ENCODE measurements around the gene ATP1A3. TPM values are rescaled to one million over a fixed set of nuclear protein-coding genes. Genes with fewer than 3 reads are reported as not detected.

Gene ATP1A3
- not detected for total RNA-seq

DNA sequence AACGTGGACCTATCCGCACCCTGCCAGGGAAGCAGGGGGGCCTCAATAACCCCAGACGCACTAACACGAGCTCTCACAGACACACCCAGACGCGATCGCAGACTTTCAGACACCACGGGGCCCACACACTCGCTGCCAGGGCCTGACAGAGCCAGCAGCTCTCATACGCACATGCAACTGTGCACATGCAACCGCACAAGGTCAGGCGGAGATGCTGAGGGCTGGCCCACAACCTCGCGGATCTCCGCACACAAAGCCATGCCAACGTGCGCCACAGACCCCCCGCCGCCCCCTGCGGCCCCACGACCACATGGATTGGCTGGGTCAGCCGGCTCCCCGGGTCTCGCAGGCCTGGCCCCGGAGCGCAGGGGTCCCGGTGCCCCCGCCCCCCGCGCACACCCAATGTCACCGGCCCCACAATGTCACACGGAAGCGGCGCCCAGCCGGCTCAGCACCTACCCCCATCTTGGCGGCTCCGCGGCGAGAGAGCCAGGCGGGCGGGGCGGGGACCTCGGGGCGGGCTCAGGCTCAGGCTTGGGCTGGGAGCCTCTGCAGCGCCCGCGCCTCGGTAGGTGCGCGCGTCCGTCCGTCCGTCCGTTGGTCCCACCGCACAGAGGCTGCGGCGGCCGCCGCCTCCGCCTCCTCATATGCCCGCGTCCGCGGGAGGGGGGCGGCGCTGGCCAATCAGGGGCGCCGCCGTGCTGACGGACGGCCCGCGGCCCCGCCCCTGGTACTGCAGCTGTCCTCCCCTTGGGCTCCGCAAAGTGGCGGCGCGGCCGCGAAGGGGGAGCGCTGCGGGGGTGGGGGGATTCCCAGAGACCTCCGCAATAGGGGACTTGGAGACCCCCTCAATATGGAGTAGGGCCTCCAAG is at the start of gene ATP1A3:
Gene ATP1A3, minus strand, starts transcription at position 619 of the 872 bp plus-strand sequence. Its CDS starts 154 bp downstream, at position 465.
- TF ChIP-seq, protein P1, sequence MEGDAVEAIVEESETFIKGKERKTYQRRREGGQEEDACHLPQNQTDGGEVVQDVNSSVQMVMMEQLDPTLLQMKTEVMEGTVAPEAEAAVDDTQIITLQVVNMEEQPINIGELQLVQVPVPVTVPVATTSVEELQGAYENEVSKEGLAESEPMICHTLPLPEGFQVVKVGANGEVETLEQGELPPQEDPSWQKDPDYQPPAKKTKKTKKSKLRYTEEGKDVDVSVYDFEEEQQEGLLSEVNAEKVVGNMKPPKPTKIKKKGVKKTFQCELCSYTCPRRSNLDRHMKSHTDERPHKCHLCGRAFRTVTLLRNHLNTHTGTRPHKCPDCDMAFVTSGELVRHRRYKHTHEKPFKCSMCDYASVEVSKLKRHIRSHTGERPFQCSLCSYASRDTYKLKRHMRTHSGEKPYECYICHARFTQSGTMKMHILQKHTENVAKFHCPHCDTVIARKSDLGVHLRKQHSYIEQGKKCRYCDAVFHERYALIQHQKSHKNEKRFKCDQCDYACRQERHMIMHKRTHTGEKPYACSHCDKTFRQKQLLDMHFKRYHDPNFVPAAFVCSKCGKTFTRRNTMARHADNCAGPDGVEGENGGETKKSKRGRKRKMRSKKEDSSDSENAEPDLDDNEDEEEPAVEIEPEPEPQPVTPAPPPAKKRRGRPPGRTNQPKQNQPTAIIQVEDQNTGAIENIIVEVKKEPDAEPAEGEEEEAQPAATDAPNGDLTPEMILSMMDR (IDR thresholded peaks at IDR 0.05; ENCODE audit: low read depth), result no peak

DNA sequence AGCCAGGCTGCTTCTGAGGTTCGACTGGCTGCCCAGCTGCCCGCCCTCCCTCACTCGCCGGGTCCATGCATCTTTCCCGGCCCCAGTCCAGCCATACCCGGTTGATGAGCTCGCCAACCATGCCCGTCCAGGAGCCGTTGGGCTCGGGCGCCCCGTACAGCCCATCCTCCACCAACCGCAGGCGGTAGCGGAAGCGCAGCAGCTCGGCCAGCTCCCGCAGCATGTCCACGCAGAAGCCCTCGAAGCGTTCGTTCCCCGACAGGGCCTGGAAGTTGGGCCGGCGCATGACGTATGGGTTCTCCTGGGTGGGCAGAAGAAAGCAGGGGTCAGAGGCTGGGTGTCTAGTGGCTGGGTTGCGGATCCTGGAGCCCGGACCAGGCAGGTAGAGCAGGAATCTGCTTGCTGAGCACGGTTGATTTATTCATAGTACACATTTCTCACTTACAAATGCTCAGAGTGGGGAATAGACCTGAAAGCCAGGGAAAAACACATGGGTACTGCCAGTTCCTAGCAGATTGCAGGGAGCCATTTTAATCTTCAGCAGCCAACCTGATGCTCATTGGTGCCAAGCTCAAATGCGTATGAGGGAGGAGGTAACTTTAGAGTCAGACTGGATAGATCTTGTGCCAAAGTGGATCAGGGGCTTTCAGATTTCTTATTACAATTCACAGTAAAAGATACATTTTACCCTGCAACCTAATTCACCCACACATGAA is 48.6 kb upstream of the ATP1A3 start:
- TF ChIP-seq, protein P1 (IDR thresholded peaks at IDR 0.05; ENCODE audit: low read depth), result no peak

DNA sequence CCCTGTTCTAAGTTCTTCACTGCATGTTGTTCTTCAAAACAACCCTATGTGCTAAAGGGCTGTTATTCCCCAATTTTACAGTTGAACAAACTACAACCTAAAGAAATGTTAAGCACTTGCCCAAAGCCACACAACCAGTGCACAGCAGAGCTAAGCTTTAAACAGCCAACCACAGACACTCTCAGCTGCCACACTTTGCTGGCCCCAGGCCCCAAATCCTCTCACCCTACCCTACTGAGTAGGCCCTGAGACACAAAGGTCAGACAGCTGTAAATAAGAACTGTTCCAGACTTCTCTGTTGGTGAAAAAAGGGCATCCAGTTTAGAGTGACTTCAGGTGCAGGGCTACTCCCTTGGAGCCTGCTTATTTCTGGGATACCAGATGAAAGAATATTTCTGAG is 46.0 kb upstream of the ATP1A3 start:
- TF ChIP-seq, protein P1 (IDR thresholded peaks at IDR 0.05; ENCODE audit: low read depth), result no peak

DNA sequence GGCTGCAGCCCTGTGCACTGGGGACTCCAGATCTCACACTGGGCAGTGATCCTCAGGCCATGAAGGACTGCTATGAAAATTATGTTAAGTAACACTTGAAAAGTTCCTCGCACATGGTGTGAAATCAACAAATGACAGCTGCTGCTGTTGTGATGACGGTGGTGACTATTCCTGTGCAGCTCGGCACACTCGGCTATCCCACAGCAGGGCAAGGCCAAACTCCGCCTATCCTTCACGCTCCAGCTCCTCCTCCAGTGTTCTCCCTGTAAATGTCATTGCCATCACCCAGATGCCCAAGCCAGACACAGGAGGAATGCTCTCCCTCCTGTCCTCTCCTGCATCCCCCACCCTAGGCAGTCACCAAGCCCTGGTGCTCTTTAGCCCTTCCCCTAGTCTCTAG is 44.6 kb upstream of the ATP1A3 start:
- TF ChIP-seq, protein P1 (IDR thresholded peaks at IDR 0.05; ENCODE audit: low read depth), result no peak

DNA sequence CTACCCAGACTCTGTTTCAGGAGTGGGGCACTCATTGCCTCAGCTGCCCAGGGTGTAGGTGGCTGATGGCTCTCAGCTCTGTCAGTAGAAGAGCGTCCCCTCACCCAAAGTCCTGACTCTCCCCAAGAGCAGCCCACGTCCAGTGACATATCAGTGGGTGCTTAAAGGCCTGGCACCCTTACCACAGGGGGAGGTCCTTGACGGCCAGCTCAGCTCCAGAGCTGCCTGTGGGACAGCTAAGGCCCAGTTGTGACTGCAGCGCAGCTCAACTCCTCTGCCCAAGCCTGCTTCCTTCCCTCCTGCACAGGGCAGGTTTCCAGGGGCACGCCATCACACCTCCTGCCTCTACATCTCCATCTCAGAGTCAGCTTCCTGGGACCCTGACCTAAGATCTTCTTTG is 43.6 kb upstream of the ATP1A3 start:
- TF ChIP-seq, protein P1 (IDR thresholded peaks at IDR 0.05; ENCODE audit: low read depth), result no peak

DNA sequence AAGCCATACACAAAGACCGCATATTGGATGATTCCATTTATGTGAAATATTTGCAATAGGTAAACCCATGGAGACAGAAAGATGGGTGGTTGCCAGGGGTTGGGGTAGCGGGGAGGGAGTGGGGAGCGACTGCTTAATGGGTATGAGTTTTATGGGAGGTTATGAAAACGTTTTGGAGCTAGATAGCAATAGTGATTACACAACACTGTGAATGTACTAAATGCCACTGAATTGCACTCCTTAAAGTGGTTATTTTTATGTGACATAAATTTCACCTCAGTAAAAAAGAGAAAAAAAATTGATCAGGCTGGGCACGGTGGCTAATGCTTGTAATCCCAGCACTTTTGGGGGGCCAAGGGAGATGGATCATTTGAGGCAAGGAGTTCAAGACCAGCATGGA is 39.4 kb upstream of the ATP1A3 start:
- TF ChIP-seq, protein P1 (IDR thresholded peaks at IDR 0.05; ENCODE audit: low read depth), result no peak

DNA sequence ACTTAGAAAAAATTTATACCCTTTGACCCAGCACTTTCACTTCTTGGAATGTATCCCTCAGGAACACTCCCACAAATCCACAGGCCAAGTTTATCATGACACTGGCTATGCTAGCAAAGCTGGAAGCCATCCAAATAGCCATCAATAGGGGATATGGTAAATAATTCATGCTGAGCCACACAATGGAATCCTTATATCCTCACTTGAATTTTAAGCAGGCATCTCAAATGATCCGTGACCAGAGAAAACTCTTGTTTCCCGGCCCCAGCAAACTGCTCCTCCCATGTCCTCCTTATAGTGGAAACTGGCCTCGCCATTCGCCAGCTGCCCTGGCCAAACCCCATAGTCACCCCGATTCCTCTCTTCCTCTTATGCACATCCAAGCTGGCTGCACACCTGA is 38.4 kb upstream of the ATP1A3 start:
- TF ChIP-seq, protein P1 (IDR thresholded peaks at IDR 0.05; ENCODE audit: low read depth), result no peak
